ENCODE results near the gene TMEM179. TPM values are rescaled to one million over a fixed set of nuclear protein-coding genes. Genes with fewer than 3 reads are reported as not detected.
A peak's percentile ranks its signal among the peaks of the same experiment; 100 is the strongest.

TMEM179 gene
- total RNA-seq, 1 experiment from 2014 or later = 11.4 TPM

- H2BK15ac ChIP-seq (ENCODE audit: low read depth, low read length) = no peak overlapping the region
- no peak overlapping the region for H2AK5ac ChIP-seq (ENCODE audit: insufficient read length, low read length)
- no peak overlapping the region for H2BK20ac ChIP-seq (ENCODE audit: low read depth, low read length, poor library complexity, severe bottlenecking)
- no peak overlapping the region for H3K14ac ChIP-seq (ENCODE audit: insufficient read depth, low read length)
- H3K23me2 ChIP-seq (ENCODE audit: insufficient read length, low read depth, low read length, poor library complexity, severe bottlenecking) = no peaks in the 10 kb centered on the region
- no peak for DNase-seq
- H3K23ac ChIP-seq (ENCODE audit: insufficient read length, low read depth, low read length) = no peak overlapping the region
- no peak overlapping the region for H2BK5ac ChIP-seq (ENCODE audit: insufficient read length, low read length)
- no peak overlapping the region for H3K56ac ChIP-seq (ENCODE audit: insufficient read length, low read depth, low read length)
- peaks cover 6% of the 10 kb centered on the region for H3K27me3 Mint-ChIP-seq (ENCODE audit: low read depth)
- no peak overlapping the region for H2AFZ ChIP-seq (ENCODE audit: low read length)
- no peaks in the 10 kb centered on the region for H3K27me3 ChIP-seq (ENCODE audit: insufficient read depth, low read length)
- TF ChIP-seq CTCF (conservative IDR thresholded peaks at IDR 0.05) = no peak
- no peaks in the 10 kb centered on the region for H3K79me1 ChIP-seq (ENCODE audit: insufficient read depth, low read depth, low read length, poor library complexity, severe bottlenecking)
- no peaks in the 10 kb centered on the region for H3K36me3 Mint-ChIP-seq (ENCODE audit: insufficient read depth in 1 of 3, low read depth in 3 of 3)
- H4K91ac ChIP-seq (ENCODE audit: insufficient read length, low read depth, low read length) = no peak overlapping the region
- H3K4ac ChIP-seq (ENCODE audit: low read depth, low read length) = no peak overlapping the region
- no peak overlapping the region for H2BK120ac ChIP-seq (ENCODE audit: low read depth, low read length, poor library complexity, severe bottlenecking)
- WGBS (ENCODE audit: extremely low coverage, insufficient read length, low lambda C conversion rate) = no CpG with 5 or more reads among the region's 15 CpGs
- H3K4me1 ChIP-seq (ENCODE audit: insufficient read depth, low read length) = no peaks in the 10 kb centered on the region
- H4K20me1 ChIP-seq (ENCODE audit: control insufficient read depth, insufficient read depth, insufficient read length) = no peaks in the 10 kb centered on the region
- H3K4me2 ChIP-seq (ENCODE audit: insufficient read depth, insufficient read length, low read length) = no peak overlapping the region
- no peaks in the 10 kb centered on the region for H3K79me2 ChIP-seq (ENCODE audit: insufficient read depth, low read length)
- no peak overlapping the region for H3K27ac ChIP-seq (ENCODE audit: insufficient read length, low read depth, low read length)
- no peak overlapping the region for H3T11ph ChIP-seq (ENCODE audit: low read length)
- H4K8ac ChIP-seq (replicated peaks; ENCODE audit: insufficient read length, low read depth, low read length) = no peak overlapping the region
- no peaks in the 10 kb centered on the region for H3K9me3 ChIP-seq (ENCODE audit: control insufficient read depth, low read depth, low read length)
- H4K5ac ChIP-seq (ENCODE audit: insufficient read length, low read depth, low read length) = no peak overlapping the region
- peaks cover 0 to 5% of the 10 kb centered on the region in 2 experiments; a peak in 3 of 4 replicates for H3K4me1 Mint-ChIP-seq
- no peak overlapping the region for H2BK12ac ChIP-seq (ENCODE audit: insufficient read length, low read depth, low read length)
- no peak overlapping the region for H3K4me3 Mint-ChIP-seq
- H3K9me3 Mint-ChIP-seq = no peaks in the 10 kb centered on the region; a peak in 1 of 5 replicates
- no peak overlapping the region for H3K9ac ChIP-seq (ENCODE audit: extremely low read depth, insufficient read length, low read length)
- no peak overlapping the region for H3K18ac ChIP-seq (ENCODE audit: insufficient read length, low read depth, low read length)
- peak overlapping the region in 1 of 3 experiments; percentile 59; a peak in 1 of 7 replicates for H3K27ac Mint-ChIP-seq
Observed at GRCh38 chr14:104594310-104595046, 10.1 kb downstream of the TMEM179 start.

All from H9 (cell line).